DND-41 (cell line): ENCODE measurements around the gene NDUFS2.

ENCODE experiments used
- CTCF ChIP-seq: IDR thresholded peaks from 2 replicates; pipeline ENCODE4 v1.5.1; 2012; ENCODE audit warnings: borderline replicate concordance, low read length, moderate library complexity, mild to moderate bottlenecking; ENCODE audit not compliant: poor library complexity, severe bottlenecking; ENCODE audit errors: extremely low read depth
- EZH2 ChIP-seq: IDR thresholded peaks from 3 replicates; pipeline ENCODE4 v1.6.1; 2012; ENCODE audit warnings: borderline replicate concordance, low read depth, mild to moderate bottlenecking, moderate library complexity, low read length, inconsistent platforms; ENCODE audit not compliant: severe bottlenecking

GRCh38 chr1:161225534-161226319 is 23.6 kb downstream of the NDUFS2 start, which contains the start of gene TOMM40L:
- peak; percentile 82 for TF ChIP-seq CTCF
- no peak for TF ChIP-seq EZH2
